Measurements from ENCODE around the gene PRR15L.
"Not testable (repeated sequence)": the region's sequence is repeated elsewhere in the genome, so short reads cannot be mapped to it uniquely, and the experiment has no call there.

PRR15L gene

DNA sequence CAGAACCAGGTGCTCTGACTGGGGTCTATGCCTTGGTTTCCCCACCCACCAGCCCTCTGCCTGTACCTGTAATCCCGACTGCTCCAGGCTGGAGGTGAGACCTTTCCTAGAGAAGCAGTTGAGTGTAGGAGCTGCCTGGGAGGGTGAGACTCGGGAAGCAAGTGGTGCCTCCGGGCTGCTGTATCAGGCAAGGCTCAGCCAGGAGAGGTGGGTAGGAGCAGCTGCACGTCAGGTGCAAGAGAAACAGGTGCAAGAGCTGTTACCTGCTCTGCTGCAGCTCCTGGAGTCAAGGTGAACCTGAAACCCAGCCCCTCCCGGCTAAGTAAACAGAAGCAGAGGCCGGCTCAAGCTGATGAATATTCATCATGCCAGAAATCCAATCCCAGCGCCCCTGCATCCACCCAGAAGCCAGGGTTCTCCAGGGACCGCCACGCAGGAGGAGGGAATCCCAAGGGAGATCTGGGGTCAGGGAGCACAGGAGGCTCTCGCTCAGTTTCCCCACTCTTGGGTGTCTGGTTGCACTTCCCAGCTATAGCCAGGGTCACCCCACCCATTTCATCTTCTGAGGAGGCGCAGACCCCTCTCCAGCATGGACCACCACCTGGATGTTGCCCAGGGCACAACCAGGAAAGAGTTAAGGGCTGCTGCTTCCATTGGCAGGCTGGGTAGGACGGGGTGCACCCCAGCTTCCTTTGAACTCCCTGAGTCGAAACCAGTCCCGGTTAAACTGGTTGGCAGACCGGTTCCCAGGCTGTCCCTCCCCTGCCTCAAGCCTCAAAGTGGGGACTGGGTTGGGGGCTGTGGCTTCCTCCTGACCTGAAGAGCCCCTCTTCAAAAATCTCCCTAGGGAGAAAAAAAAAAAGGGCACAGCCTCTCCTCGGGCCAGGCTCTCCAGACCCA lies at the start of gene PRR15L:
PRR15L (minus strand) TSS at position 293 of the 900 bp plus-strand sequence. CDS start 4,649 bp downstream, outside the sequence.
- DNase-seq: no peak

DNA sequence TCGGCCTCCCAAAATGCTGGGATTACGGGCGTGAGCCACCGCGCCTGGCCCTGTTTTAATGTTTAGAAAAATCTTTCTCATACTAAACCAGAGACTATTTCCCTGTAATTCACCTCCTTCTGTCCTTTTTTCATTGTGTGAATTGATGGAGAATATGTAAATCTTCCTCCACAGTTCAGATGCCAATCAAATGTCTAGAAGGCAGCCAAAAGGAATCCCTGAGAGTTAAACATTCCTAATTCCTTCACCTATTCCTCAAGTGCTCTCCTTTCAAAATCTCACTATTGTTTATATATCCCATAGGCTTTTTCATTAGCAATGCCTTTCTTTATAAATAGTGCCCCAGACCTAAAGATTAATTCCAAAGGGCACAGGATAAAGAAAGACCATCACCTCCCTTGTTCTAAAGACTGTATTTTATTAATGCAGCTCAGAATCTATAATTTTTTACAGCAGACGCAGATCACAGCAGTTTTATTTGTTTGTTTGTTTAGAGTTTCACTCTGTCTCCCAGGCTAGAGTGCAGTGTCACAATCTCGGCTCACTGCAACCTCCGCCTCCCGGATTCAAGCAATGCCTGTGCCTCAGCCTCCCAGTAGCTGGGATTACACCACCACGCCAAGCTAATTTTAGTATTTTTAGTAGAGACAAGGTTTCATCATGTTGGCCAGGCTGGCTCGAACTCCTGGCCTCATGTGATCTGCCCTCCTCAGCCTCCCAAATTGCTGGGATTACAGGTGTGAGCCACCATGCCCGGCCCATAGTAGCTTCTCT lies 49.4 kb upstream of the PRR15L start:
- DNase-seq: peak; percentile 51 to 71

- no peak for DNase-seq
These were observed 47.3 kb upstream of the PRR15L start for GRCh38 chr17:48004983-48005382.

DNA sequence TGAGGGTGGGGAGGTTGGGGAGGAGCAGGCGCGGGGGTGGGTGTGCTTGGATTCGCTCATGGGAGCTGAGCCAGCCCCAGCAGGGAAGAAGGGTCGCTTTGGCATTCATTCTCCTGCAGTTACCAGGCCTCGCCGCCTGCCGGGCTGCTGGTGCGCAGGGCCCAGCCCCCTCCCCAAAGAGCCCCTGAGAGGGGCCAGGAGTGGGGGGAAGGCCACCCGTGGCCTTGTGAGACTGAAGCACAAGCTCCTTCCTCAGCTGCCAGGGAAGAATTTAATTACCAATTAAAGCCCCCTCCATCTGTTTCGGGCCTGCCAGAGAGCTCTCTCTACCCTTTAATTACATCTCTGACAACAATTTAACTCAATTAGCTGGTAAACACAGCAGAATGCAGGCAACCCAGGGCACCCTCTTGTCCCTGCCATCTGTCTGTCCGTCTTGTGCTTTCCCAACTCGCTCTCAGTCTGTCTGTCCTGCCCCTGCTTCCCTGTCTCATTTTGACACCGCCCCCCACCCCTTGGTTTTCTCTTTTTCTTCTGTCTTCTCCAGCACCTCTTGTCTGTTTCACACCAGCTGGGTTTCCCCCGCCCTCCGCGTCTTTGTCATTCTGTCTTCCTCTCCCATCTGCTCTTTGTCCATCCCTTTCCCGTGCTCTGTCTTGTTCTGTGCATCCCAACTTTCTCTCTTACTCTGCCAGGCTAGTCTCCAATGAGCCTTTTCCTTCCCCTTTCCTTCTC lies 45.9 kb upstream of the PRR15L start:
- DNase-seq: peak; percentile 36 to 56

- no peak for DNase-seq
These were observed 45.3 kb upstream of the PRR15L start for GRCh38 chr17:48002916-48003416.

GRCh38 chr17:48002266-48002915 lies 44.7 kb upstream of the PRR15L start:
- peak; percentile 87 to 95 for DNase-seq

- not testable (repeated sequence) for DNase-seq
These were observed 44.0 kb upstream of the PRR15L start for GRCh38 chr17:48001657-48002056.

GRCh38 chr17:48001197-48001596 lies 43.5 kb upstream of the PRR15L start:
- peak; percentile 72 to 92 for DNase-seq

GRCh38 chr17:47999582-47999981 lies 41.9 kb upstream of the PRR15L start:
- DNase-seq: peak in 1 of 2 donors; percentile 91

- no peak for DNase-seq
These were observed 40.4 kb upstream of the PRR15L start for GRCh38 chr17:47998044-47998443.

DNA sequence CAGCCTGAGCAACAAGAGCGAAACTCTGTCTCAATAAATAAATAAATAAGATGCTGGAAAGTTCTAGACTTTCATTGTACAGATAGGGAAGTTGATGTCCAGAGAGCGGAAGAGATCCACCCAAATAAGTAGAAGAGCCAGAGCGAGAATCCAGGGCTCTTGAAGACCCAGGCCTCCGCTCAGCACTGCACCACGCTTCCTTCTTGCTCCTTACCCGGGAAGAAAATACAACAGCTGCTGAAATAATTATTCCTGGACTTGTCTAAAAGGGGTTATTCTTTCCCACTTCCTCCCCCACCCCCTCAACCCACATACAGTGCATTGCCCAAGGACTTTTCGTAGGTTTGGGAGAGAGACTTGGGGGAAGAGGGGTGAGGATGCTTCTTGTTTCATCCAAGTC lies 39.9 kb upstream of the PRR15L start:
- peak; percentile 65 to 73 for DNase-seq

DNA sequence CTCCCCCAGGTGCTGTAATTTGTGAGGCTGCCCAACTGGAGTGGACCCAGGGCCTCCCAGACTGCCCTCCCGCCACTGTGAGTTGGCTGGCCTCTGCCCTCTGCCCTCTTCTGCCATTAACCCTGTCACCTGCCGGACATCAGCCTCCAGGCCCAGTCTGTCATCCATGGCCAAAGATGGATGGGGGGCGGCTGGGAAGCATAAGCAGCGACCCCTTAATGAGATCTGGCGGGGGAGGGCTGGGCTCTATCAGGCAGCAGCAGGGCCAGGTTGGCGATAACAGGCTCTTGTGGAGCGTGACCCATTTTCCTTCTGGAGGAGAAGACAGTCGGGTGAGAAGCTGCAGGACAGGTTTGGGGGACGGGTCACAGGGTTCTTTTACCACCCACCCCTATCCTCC lies 38.5 kb upstream of the PRR15L start:
- no peak for DNase-seq

DNA sequence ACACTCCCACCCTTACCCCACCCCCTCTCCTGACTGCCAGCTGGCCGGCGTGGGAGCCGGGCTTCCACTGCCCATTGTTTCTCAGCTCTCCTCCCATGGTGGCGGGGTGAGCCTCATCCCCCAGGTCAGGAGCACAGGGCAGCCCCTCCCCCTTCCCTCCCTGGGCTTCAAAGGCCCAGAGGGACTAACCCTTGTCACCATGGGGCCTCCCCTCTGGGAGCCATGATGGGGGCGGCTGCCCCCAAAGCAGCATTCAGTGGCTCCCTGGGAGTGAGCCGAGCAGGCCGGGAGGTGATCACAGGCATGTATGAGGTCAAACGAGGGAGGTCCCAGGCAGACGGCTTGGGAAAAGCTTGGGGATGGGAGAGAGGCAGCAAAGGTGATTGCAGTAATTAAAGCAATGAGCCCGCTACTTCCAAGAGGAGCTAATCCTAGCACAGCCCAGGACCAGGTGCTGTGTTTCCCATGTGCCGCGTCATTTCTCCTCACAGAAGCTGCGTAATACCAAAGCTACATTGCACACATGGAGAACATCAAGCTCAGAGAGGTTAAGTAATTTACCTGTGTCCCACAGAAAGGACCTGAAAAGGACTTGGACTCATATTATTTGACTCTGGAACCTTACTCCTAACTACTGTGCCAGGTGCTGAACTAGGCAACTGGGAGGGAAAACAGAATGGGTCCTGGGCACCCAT lies 37.7 kb upstream of the PRR15L start:
- DNase-seq: no peak

- no peak for DNase-seq
These were observed 37.0 kb upstream of the PRR15L start for GRCh38 chr17:47994724-47995123.

DNA sequence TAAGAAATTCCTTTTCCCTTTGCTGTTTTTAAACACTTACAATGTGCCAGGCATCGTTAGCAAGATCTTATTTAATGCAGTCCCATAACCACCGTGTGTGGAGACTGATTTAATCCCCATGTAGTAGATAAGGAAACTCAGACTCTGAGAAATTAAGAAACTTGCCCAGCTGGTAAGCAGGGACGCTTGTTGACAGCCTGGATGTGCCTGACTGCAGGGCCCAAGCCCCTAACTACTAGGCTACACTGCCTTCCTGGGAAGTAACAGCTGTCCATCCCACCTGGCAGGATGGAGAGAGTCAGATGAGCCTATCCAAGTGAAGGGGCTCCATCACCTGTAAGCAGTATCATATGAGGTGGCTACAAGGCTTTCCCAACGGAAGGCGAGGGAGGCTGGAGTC lies 36.3 kb upstream of the PRR15L start:
- no peak for DNase-seq

GRCh38 chr17:47993031-47993564 lies 35.4 kb upstream of the PRR15L start:
- DNase-seq: no peak

DNA sequence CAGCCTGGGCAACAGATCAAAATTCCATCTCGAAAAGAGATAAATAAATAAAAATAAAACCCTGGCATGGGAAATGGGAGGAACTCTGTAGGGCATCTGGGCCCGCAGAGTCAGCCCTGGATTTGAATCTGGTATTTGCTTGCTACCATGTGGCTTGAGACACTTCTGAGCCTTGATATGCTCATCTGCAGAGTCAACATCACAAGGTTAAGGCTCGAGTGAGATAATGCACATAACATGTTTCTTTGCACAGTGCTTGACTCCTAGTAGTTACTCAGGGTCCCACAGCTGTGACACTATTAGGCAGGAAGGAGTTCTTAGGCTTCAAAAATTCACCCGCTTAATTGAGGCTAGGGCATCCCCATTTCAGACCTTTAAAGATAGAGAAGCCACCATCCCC lies 34.5 kb upstream of the PRR15L start:
- peak in 1 of 2 donors; percentile 44 for DNase-seq

GRCh38 chr17:47990962-47991731 lies 33.5 kb upstream of the PRR15L start:
- DNase-seq: peak; percentile 23 to 42

DNA sequence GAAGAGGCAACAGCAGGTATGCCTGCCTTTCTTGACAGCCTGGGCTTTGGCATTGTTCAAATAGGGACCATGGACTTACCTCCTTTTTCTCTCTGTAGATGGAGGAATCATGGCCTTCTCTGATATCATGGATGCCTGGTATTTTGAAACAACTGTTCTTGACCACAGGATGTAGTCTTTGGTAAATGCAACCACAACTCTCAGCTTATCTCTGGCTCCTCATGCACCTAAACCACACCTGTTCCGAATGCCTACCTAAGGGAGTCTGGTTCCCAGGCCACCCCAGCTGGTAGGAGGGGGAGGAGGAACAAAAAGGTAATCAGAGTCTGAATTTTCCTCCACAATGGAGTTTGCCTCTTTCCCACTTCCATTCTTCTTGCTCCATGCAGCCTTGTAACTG lies 32.0 kb upstream of the PRR15L start:
- no peak for DNase-seq

- no peak for DNase-seq
These were observed 31.5 kb upstream of the PRR15L start for GRCh38 chr17:47989159-47989558.

- not testable (repeated sequence) for DNase-seq
These were observed 30.8 kb upstream of the PRR15L start for GRCh38 chr17:47988445-47988844.

Data from inflammatory macrophage treated with lipopolysaccharide for 1 hour (primary cell).